Transverse colon (tissue), 4 donors: ENCODE measurements around the gene RFPL3. TPM values are rescaled to one million over a fixed set of nuclear protein-coding genes. Genes with fewer than 3 reads are reported as not detected.
A peak's percentile ranks its signal among the peaks of the same experiment; 100 is the strongest.

ENCODE experiments used
- DNase-seq: peaks from one replicate; pipeline ENCODE4 v3.0.0-alpha.2; 2019
- H3K27ac ChIP-seq, 4 donors: fragments of 200-600 bp; sonication (generic); 2 replicates each; pipeline ENCODE4 v1.5.1; 2016 to 2018; ENCODE audit warnings: inconsistent platforms in 4 of 4
- H3K27me3 ChIP-seq: fragments of 200-600 bp; sonication (generic); 2 replicates; pipeline ENCODE4 v1.5.1; 2017; ENCODE audit warnings: inconsistent platforms
- H3K36me3 ChIP-seq, 4 donors: fragments of 200-600 bp; sonication (generic); 2 replicates each; pipeline ENCODE4 v1.5.1; 2017 to 2019; ENCODE audit warnings: inconsistent platforms in 4 of 4
- H3K4me1 ChIP-seq, 4 donors: fragments of 200-600 bp; sonication (generic); 2 replicates each; pipeline ENCODE4 v1.5.1; 2017 to 2020; ENCODE audit warnings: inconsistent platforms in 4 of 4
- H3K4me3 ChIP-seq, 4 donors: fragments of 200-600 bp; sonication (generic); 1 replicate in 1 of 4; 2 replicates in 3 of 4; pipeline versions ENCODE4 v1.5.1 to v1.6.1; 2017 to 2019; ENCODE audit warnings: inconsistent platforms in 4 of 4
- H3K9me3 ChIP-seq, 2 donors: fragments of 200-600 bp; sonication (generic); 2 replicates each; pipeline ENCODE4 v1.5.1; 2017 to 2019; ENCODE audit warnings: inconsistent platforms in 2 of 2
- EP300 ChIP-seq: sonication (generic); formaldehyde crosslinking; IDR thresholded peaks from one replicate; pipeline ENCODE4 v1.6.1; 2017; ENCODE audit warnings: antibody characterized with exemption, low read depth
- POLR2A ChIP-seq: fragments of 450-650 bp; IDR thresholded peaks from one replicate; pipeline ENCODE4 v1.6.1; 2016; ENCODE audit warnings: antibody characterized with exemption, mild to moderate bottlenecking, moderate library complexity
- POLR2AphosphoS5 ChIP-seq, 3 donors: sonication (generic); formaldehyde crosslinking; IDR thresholded peaks; one replicate each; pipeline ENCODE4 v1.6.1; 2016; ENCODE audit warnings: antibody characterized with exemption in 3 of 3
- WGBS, 2 donors: methylation state at CpG; one replicate each; pipeline ENCODE4 v1.1.5; 2018; ENCODE audit warnings: low coverage in 1 of 2; 5-methylcytosine and 5-hydroxymethylcytosine counted together
- in situ Hi-C, 4 donors: fragments of 200-750 bp; cut with MboI; loops; one replicate each; pipeline versions ENCODE4 v1.15.0 to v1.15.1; 2017; ENCODE audit warnings: low sequenced_read_pairs in 3 of 4, low pct_ligation_motif_present in 1 of 4, low pct_unique_long_range_greater_than_20kb in 1 of 4
- intact Hi-C: fragments of 100-400 bp; cut with DNase I; formaldehyde crosslinking; loops from one replicate; pipeline ENCODE4 v1.15.1; 2023; ENCODE audit warnings: low total_unique reads
- total RNA-seq, 4 donors: library from RNA; depleted of rRNA; stranded (reverse); fragments of >200 nt; gene quantifications; one replicate each; pipeline ENCODE4 v1.1.0, GENCODE V29; 2016
- TF ChIP-seq, protein P1 (sequence below), 5 experiments: fragments of 200-600 bp in 3 of 5; fragments of 450-650 bp in 2 of 5; sonication (generic) in 3 of 5; IDR thresholded peaks; 1 replicate in 2 of 5; 2 replicates in 3 of 5; pipeline ENCODE4 v1.5.1; 2016 to 2017; ENCODE audit warnings: antibody characterized with exemption in 5 of 5, inconsistent platforms in 3 of 5, mild to moderate bottlenecking in 2 of 5, moderate library complexity in 1 of 5

The RFPL3 gene
- total RNA-seq, 4 donors from 2014 or later: not detected

GRCh38 chr22:32364210-32364609 lies 6.5 kb downstream of the RFPL3 start:
- no peaks in the 10 kb centered on the region for H3K4me1 ChIP-seq
- H3K27ac ChIP-seq: no peak overlapping the region
- intact Hi-C loops (no loop called here), in situ Hi-C loops (no loop called here)
- 33 to 59% methylated on average over 1 to 5 of the region's 5 CpGs for WGBS, 2 donors
- no peaks in the 10 kb centered on the region for H3K36me3 ChIP-seq
- no peak overlapping the region for H3K4me3 ChIP-seq
- TF ChIP-seq, protein P1, sequence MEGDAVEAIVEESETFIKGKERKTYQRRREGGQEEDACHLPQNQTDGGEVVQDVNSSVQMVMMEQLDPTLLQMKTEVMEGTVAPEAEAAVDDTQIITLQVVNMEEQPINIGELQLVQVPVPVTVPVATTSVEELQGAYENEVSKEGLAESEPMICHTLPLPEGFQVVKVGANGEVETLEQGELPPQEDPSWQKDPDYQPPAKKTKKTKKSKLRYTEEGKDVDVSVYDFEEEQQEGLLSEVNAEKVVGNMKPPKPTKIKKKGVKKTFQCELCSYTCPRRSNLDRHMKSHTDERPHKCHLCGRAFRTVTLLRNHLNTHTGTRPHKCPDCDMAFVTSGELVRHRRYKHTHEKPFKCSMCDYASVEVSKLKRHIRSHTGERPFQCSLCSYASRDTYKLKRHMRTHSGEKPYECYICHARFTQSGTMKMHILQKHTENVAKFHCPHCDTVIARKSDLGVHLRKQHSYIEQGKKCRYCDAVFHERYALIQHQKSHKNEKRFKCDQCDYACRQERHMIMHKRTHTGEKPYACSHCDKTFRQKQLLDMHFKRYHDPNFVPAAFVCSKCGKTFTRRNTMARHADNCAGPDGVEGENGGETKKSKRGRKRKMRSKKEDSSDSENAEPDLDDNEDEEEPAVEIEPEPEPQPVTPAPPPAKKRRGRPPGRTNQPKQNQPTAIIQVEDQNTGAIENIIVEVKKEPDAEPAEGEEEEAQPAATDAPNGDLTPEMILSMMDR (IDR thresholded peaks at IDR 0.05): no peak
- no peak for TF ChIP-seq POLR2A
- TF ChIP-seq EP300: no peak
- no peak for TF ChIP-seq POLR2AphosphoS5 (IDR thresholded peaks at IDR 0.05)
- no peaks in the 10 kb centered on the region for H3K27me3 ChIP-seq
- DNase-seq: no peak
- no peaks in the 10 kb centered on the region for H3K9me3 ChIP-seq

- H3K27ac ChIP-seq: no peak overlapping the region
- H3K27me3 ChIP-seq: no peaks in the 10 kb centered on the region
- H3K4me1 ChIP-seq: no peaks in the 10 kb centered on the region
- intact Hi-C loops: no loop called here
- WGBS, 2 donors: 67 to 79% methylated on average over 1 to 7 of the region's 7 CpGs
- H3K4me3 ChIP-seq: no peak overlapping the region
- DNase-seq: no peak
- H3K9me3 ChIP-seq: no peaks in the 10 kb centered on the region
- in situ Hi-C loops: no loop called here
- TF ChIP-seq POLR2AphosphoS5 (IDR thresholded peaks at IDR 0.05) (no peak), POLR2A (no peak), EP300 (no peak)
- TF ChIP-seq, protein P1 (IDR thresholded peaks at IDR 0.05): no peak
- no peaks in the 10 kb centered on the region for H3K36me3 ChIP-seq
Observed at GRCh38 chr22:32375678-32376450, 18.2 kb downstream of the RFPL3 start.

DNA sequence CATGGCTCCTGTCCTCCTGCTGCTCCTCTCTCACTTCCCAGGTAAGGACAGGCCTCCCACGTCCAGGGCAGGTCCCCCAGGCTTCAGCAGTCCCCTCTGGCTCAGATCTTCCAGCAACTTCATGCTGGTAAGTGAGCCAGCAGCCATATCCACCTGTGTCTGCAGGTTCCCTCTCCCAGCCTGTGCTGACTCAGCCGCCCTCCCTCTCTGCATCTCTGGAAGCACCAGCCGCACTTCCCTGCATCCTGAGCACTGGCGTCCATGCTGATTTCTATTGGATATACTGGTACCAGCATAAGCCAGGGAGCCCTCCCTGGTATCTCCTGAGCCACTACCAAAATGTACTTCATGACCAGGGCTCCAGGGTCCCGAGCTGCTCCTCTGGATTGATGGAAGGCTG lies 19.0 kb downstream of the RFPL3 start:
- in situ Hi-C loops: no loop called here
- Histone ChIP-seq H3K36me3 (no peaks in the 10 kb centered on the region), H3K4me1 (no peaks in the 10 kb centered on the region), H3K27ac (no peak overlapping the region), H3K4me3 (no peak overlapping the region), H3K9me3 (no peaks in the 10 kb centered on the region), H3K27me3 (no peaks in the 10 kb centered on the region)
- no peak for DNase-seq
- 43 to 73% methylated on average over 1 to 5 of the region's 5 CpGs for WGBS, 2 donors
- intact Hi-C loops: no loop called here
- TF ChIP-seq, protein P1 (IDR thresholded peaks at IDR 0.05): no peak
- no peak for TF ChIP-seq POLR2A

GRCh38 chr22:32378707-32379272 lies 21.1 kb downstream of the RFPL3 start:
- H3K27ac ChIP-seq: no peak overlapping the region
- no peaks in the 10 kb centered on the region for H3K27me3 ChIP-seq
- H3K4me3 ChIP-seq: no peak overlapping the region
- H3K9me3 ChIP-seq: no peaks in the 10 kb centered on the region
- in situ Hi-C loops (no loop called here), intact Hi-C loops (no loop called here)
- TF ChIP-seq, protein P1 (IDR thresholded peaks at IDR 0.05): peak; percentile 19 to 55 (median 40)
- no peak for TF ChIP-seq POLR2AphosphoS5 (IDR thresholded peaks at IDR 0.05)
- peak; percentile 22 for DNase-seq
- H3K36me3 ChIP-seq: no peaks in the 10 kb centered on the region
- WGBS, 2 donors: 43 to 100% methylated on average over 1 to 4 of the region's 4 CpGs
- no peaks in the 10 kb centered on the region for H3K4me1 ChIP-seq
